HL-60 (cell line): ENCODE measurements around the gene PKD1L1.

ENCODE experiments used
- DNase-seq, 2 experiments: peaks; one replicate each; pipeline ENCODE4 v3.0.0-alpha.2; 2010 to 2020; ENCODE audit warnings: low read depth in 1 of 2, low spot score in 1 of 2
- H3K27ac ChIP-seq: fragments of 250-450 bp; sonication (Bioruptor Pico); replicated peaks from 2 replicates; pipeline ENCODE4 v1.5.1; 2020; ENCODE audit warnings: mild to moderate bottlenecking, moderate library complexity
- H3K27me3 ChIP-seq: fragments of 250-450 bp; sonication (Bioruptor Pico); 2 replicates; pipeline ENCODE4 v1.5.1; 2021; ENCODE audit warnings: mild to moderate bottlenecking, moderate library complexity; ENCODE audit not compliant: insufficient read depth, poor library complexity, severe bottlenecking
- H3K4me3 ChIP-seq: replicated peaks from 2 replicates; pipeline ENCODE4 v1.5.1; 2011; ENCODE audit warnings: mild to moderate bottlenecking, control low read depth, low read length; ENCODE audit not compliant: insufficient read depth
- CTCF ChIP-seq: IDR thresholded peaks from one replicate; pipeline ENCODE4 v1.5.1; 2011; ENCODE audit warnings: low read length, control low read depth, inconsistent platforms; ENCODE audit not compliant: insufficient read depth
- GABPA ChIP-seq: IDR thresholded peaks from 2 replicates; pipeline ENCODE4 v1.6.1; 2012; ENCODE audit warnings: low read depth
- POLR2AphosphoS5 ChIP-seq: IDR thresholded peaks from 2 replicates; pipeline ENCODE4 v1.6.1; 2012; ENCODE audit warnings: low read depth
- REST ChIP-seq: IDR thresholded peaks from 2 replicates; pipeline ENCODE4 v1.6.1; 2012; ENCODE audit warnings: low read depth; ENCODE audit not compliant: insufficient replicate concordance
- SPI1 ChIP-seq: IDR thresholded peaks from 2 replicates; pipeline ENCODE4 v1.6.1; 2012; ENCODE audit warnings: low read depth, mild to moderate bottlenecking, borderline replicate concordance

The PKD1L1 gene

GRCh38 chr7:47935336-47935735, 12.9 kb downstream of the PKD1L1 start:
- no peak overlapping the region for H3K4me3 ChIP-seq
- no peaks in the 10 kb centered on the region for H3K27me3 ChIP-seq
- no peak overlapping the region for H3K27ac ChIP-seq
- TF ChIP-seq POLR2AphosphoS5 = no peak
- DNase-seq = no peak

- no peak for DNase-seq
- TF ChIP-seq POLR2AphosphoS5 = no peak
- no peak for TF ChIP-seq REST
- TF ChIP-seq GABPA = no peak
- TF ChIP-seq CTCF = no peak
- TF ChIP-seq SPI1 = no peak
- Histone ChIP-seq H3K27ac (no peak overlapping the region), H3K27me3 (no peaks in the 10 kb centered on the region), H3K4me3 (no peak overlapping the region)
These were observed 13.4 kb downstream of the PKD1L1 start for GRCh38 chr7:47934831-47935230.

- Histone ChIP-seq H3K27ac (no peak overlapping the region), H3K4me3 (no peak overlapping the region), H3K27me3 (no peaks in the 10 kb centered on the region)
- no peak for TF ChIP-seq CTCF
- TF ChIP-seq SPI1 = peak; percentile 60
- no peak for DNase-seq
These were observed 15.1 kb downstream of the PKD1L1 start for GRCh38 chr7:47933215-47933614.

GRCh38 chr7:47932466-47933037, 15.7 kb downstream of the PKD1L1 start:
- no peak for TF ChIP-seq SPI1
- no peak for TF ChIP-seq GABPA
- TF ChIP-seq POLR2AphosphoS5 = no peak
- no peak for TF ChIP-seq REST
- no peak for TF ChIP-seq CTCF
- H3K27me3 ChIP-seq = no peaks in the 10 kb centered on the region
- no peak overlapping the region for H3K27ac ChIP-seq
- no peak overlapping the region for H3K4me3 ChIP-seq
- no peak for DNase-seq
